Neural crest cell (in vitro differentiated cells): Measurements from ENCODE around the gene NELFB. TPM values are rescaled to one million over a fixed set of nuclear protein-coding genes. Genes with fewer than 3 reads are reported as not detected.

Experiments
- DNase-seq: peaks from one replicate; pipeline ENCODE4 v3.0.0; 2021; ENCODE audit warnings: low read depth, mixed read lengths, low spot score
- H3K27ac Mint-ChIP-seq: one replicate; pipeline ENCODE4 v1.8.0; 2021; ENCODE audit warnings: mild to moderate bottlenecking, mixed read lengths; ENCODE audit not compliant: unreplicated experiment
- H3K27me3 Mint-ChIP-seq: 2 replicates; pipeline ENCODE4 v1.8.0; 2021; ENCODE audit warnings: low read depth, mild to moderate bottlenecking, mixed read lengths
- H3K36me3 Mint-ChIP-seq: 2 replicates; pipeline ENCODE4 v1.8.0; 2021; ENCODE audit warnings: low read depth, mild to moderate bottlenecking, mixed read lengths
- H3K4me1 Mint-ChIP-seq: 2 replicates; pipeline ENCODE4 v1.8.0; 2021; ENCODE audit warnings: mixed read lengths
- H3K4me3 Mint-ChIP-seq: one replicate; pipeline ENCODE4 v1.8.0; 2021; ENCODE audit warnings: mild to moderate bottlenecking, mixed read lengths
- H3K9me3 Mint-ChIP-seq: 2 replicates; pipeline ENCODE4 v1.8.0; 2021; ENCODE audit warnings: mixed read lengths
- CTCF ChIP-seq: fragments of 200-600 bp; sonication (generic); conservative IDR thresholded peaks from 2 replicates; pipeline ENCODE4 v1.5.0; 2021; ENCODE audit warnings: antibody characterized with exemption, mild to moderate bottlenecking
- total RNA-seq: library from RNA; stranded (reverse); gene quantifications from 2 replicates; pipeline ENCODE4 v1.2.1, GENCODE V29; 2021

NELFB gene
- total RNA-seq, 1 donor from 2014 or later, result 79.0 TPM

GRCh38 chr9:137266585-137267453 lies 11.7 kb downstream of the NELFB start:
- Mint-ChIP-seq H3K27ac (no peak overlapping the region), H3K4me3 (no peak overlapping the region), H3K36me3 (peaks cover 7% of the 10 kb centered on the region), H3K4me1 (peaks cover 7% of the 10 kb centered on the region), H3K27me3 (no peaks in the 10 kb centered on the region), H3K9me3 (no peaks in the 10 kb centered on the region)
- no peak for DNase-seq
- no peak for TF ChIP-seq CTCF

- Mint-ChIP-seq H3K36me3 (peaks cover 6% of the 10 kb centered on the region), H3K27me3 (no peaks in the 10 kb centered on the region), H3K4me3 (peak overlapping the region; percentile 24), H3K4me1 (peaks cover 5% of the 10 kb centered on the region), H3K9me3 (no peaks in the 10 kb centered on the region), H3K27ac (peak overlapping the region; percentile 67)
- DNase-seq, result no peak
- no peak for TF ChIP-seq CTCF
Observed at GRCh38 chr9:137267933-137268355, 12.8 kb downstream of the NELFB start.

- peaks cover 6% of the 10 kb centered on the region for H3K36me3 Mint-ChIP-seq
- TF ChIP-seq CTCF, result no peak
- peak overlapping the region; percentile 24 for H3K4me3 Mint-ChIP-seq
- H3K9me3 Mint-ChIP-seq, result no peaks in the 10 kb centered on the region
- DNase-seq, result no peak
- peak overlapping the region; percentile 24 for H3K27ac Mint-ChIP-seq
- H3K4me1 Mint-ChIP-seq, result peaks cover 5% of the 10 kb centered on the region
- no peaks in the 10 kb centered on the region for H3K27me3 Mint-ChIP-seq
Observed at GRCh38 chr9:137268538-137269201, 13.5 kb downstream of the NELFB start.

GRCh38 chr9:137269231-137269772 lies 14.2 kb downstream of the NELFB start:
- H3K9me3 Mint-ChIP-seq, result no peaks in the 10 kb centered on the region
- H3K27ac Mint-ChIP-seq, result no peak overlapping the region
- peaks cover 6% of the 10 kb centered on the region for H3K36me3 Mint-ChIP-seq
- peaks cover 5% of the 10 kb centered on the region for H3K4me1 Mint-ChIP-seq
- no peak for TF ChIP-seq CTCF
- DNase-seq, result no peak
- H3K4me3 Mint-ChIP-seq, result no peak overlapping the region
- no peaks in the 10 kb centered on the region for H3K27me3 Mint-ChIP-seq

GRCh38 chr9:137270929-137271695 lies 16.0 kb downstream of the NELFB start:
- Mint-ChIP-seq H3K27ac (peak overlapping the region; percentile 86), H3K36me3 (peaks cover 6% of the 10 kb centered on the region), H3K9me3 (no peaks in the 10 kb centered on the region), H3K4me3 (no peak overlapping the region), H3K27me3 (no peaks in the 10 kb centered on the region), H3K4me1 (peaks cover 9% of the 10 kb centered on the region)
- DNase-seq, result no peak
- TF ChIP-seq CTCF, result no peak
